ENCODE data around the gene PRDX1.
A peak's percentile ranks its signal among the peaks of the same experiment; 100 is the strongest.
"Not testable (repeated sequence)": the region's sequence is repeated elsewhere in the genome, so short reads cannot be mapped to it uniquely, and the experiment has no call there.

Gene PRDX1

DNA sequence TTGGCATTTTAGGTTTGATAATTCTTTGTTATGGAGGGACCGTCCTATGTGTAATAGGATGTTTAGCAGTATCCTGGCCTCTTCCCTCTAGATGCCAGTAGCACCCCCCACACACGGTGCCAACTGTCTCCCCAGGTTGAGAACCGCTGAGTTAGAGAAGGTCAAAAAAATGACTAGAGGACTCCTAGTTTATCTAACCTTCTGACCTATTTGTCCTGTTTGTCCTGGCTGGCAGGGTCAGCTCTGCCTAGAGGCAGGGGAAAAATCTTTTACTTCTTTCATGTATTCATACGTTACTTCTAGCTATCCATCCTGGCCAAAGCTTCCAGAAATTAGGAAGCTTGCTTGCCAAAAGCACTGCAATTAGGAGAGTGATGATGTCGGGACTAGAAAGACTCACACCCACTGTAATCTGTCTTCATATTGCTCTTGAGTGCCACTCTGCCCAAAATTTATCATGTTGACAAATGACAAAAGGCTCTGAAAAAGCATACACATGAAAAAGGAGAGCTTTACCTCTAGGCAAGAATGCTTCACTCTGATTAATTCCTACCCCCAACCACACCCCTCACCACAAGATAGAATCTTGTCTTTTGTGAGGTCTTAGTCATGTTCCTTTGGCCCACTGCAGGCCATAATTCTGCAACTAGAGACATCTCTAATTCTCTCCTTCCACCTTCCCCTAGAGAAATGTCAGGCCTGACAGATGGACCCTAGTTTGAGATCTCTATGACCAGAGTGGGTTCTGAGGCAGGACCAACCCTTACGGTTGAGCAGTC is 14.5 kb upstream of the PRDX1 start:
- no peak for DNase-seq (ENCODE audit: low read depth)

DNA sequence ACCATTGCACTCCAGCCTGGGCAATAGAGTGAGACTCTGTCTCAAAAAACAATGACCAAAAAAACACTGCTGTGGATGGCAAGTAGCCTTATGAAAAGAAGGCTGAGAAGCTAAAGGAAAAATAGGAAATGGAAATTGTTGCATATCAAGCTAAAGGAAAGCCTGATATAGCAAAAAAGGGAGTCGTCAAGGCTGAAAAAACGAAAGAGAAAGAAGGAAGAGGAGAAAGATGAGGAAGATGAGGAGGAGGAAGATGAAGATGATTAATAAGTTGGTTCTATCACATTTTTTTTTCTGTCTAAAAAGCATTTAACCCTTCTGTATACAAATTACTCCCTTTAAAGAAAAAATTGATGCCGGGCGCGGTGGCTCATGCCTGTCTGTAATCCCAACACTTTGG is 10.2 kb upstream of the PRDX1 start:
- no peak for DNase-seq (ENCODE audit: low read depth)

DNA sequence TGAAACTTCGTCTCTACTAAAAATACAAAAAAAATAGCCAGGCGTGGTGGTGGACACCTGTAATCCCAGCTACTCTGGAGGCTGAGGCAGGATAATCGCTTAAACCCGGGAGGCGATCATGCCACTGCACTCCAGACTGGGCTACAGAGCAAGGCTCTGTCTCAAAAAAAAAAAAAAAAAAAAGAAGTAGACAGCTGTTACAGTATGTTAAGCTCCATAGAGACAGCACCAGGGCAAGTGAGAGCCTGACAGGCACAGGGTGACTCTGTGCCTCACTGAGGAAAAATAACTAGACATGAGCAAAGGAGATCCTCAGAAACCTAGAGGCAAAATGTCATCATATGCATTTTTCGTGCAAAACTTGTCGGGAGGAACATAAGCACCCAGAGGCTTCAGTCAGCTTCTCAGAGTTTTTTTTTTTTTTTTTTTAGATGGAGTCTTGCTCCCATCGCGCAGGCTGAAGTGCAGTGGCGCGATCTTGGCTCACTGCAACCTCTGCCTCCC is 9.0 kb upstream of the PRDX1 start:
- no peak for DNase-seq (ENCODE audit: low read depth)

DNA sequence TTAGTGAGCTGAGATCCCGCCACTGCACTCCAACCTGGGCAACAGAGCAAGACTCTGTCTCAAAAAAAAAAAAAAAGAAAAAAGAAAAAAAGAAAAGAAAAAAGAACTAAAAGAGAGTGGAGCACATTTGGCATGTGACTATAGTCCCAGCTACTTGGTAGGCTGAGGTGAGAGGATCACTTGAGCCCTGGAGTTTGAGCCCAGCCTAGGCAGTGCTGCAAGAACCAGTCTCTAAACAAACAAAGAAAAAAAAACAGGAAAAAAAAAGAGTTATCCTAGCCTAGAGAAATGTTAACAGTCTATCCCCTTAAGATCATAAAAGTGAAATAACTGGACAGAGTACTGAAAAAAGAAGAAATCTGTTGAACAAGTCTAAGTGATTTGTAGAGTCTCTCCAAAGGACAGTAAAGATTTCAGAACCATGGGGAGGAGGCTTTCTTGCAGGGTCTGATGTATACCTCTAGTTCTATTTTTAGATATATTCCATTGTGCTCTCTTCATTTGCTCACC is 4.5 kb upstream of the PRDX1 start:
- no peak for DNase-seq (ENCODE audit: low read depth)

DNA sequence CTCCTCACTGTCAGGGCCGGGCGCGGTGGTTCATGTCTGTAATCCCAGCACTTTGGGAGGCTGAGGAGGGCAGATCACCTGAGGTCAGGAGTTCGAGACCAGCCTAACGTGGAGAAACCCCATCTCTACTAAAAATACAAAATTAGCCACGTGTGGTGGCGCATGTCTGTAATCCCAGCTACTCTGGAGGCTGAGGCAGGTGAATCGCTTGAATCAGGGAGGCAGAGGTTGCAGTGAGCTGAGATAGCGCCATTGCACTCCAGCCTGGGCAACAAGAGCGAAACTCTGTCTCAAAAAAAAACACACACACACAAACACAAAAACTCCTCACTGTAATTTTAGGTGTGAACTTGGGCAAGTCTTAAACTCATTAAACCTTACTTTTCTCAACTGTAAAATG is 2.3 kb upstream of the PRDX1 start:
- not testable (repeated sequence) for DNase-seq (ENCODE audit: low read depth)

DNA sequence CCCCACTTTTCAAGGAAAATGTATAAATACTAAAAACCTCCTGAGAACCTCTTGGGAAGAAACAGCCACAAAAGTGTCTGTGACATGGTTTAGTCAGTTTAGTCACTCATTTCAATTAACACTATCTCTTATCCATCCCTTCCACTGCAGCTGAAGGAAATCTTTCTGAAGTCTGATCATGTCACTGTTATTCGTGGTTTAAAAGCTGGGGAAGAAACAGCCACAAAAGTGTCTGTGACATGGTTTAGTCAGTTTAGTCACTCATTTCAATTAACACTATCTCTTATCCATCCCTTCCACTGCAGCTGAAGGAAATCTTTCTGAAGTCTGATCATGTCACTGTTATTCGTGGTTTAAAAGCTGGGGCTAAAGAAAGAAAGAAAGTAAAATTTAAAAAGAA is 1.8 kb upstream of the PRDX1 start:
- DNase-seq (ENCODE audit: low read depth): not testable (repeated sequence)

DNA sequence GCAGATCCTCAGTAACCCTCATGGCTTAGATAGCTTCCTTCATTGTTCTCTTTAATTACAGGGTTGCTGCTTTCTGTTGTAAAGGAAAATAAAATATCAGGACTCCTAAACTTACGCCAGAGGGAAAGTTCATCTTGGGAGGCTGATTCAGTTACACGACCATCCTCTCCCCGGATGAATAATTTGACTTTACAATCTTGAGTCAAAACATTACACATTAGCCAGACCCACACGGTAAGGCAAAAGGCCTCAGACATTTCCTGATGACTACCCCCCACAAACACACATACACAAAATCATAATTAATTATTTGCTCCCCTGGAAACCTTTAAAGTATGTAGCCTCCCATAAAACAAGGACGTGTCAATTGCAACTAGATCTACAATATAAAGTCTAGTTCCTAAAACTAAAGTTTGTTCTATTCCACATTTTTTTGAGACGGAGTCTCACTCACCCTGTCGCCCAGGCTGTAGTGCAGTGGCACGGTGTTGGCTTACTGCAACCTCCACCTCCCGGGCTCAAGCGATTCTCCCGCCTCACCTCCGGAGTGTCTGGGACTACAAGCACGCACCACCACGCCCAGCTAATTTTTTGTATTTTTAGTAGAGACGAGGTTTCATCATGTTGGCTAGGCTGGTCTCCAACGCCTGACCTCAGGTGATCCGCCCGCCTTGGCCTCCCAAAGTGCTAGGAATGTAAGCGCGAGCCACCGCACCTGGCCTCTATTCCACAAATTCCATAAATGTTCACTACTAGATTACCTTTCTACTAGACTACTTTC is 830 bp upstream of the PRDX1 start:
- DNase-seq (ENCODE audit: low read depth): peak; percentile 79

DNA sequence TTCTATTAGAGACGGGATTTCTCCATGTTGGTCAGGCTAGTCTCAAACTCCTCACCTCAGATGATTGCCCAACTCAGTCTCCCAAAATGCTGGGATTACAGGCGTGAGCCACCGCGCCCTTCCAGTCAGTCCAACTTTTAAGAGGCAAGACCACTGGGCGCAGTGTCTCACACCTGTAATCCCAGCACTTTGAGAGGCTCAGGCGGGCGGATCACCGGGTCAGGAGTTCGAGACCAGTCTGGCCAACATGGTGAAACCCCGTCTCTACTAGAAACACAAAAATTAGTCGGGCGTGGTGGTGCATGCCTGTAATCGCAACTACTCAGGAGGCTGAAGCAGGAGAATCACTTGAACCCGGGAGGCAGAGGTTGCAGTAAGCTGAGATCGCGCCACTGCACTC is 1.9 kb downstream of the PRDX1 start:
- DNase-seq (ENCODE audit: low read depth): not testable (repeated sequence)

DNA sequence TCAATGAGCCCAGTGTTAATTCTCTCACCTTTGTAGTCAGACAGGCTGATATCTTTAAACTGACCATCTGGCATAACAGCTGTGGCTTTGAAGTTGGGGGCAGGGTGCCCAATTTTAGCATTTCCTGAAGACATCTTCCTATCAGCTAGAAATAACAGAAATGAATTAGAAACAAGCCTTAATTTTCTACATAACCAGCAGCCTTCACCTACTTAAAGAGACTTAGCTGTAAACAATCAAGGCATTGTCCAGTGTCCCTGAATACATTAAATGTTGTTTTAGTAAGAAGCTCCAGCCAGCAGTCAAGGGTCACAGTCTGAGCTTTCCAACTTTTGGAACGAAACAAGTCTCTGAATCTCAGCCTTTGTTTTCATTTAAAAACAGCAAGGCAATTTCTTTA is 2.8 kb downstream of the PRDX1 start:
- DNase-seq (ENCODE audit: low read depth): no peak

DNA sequence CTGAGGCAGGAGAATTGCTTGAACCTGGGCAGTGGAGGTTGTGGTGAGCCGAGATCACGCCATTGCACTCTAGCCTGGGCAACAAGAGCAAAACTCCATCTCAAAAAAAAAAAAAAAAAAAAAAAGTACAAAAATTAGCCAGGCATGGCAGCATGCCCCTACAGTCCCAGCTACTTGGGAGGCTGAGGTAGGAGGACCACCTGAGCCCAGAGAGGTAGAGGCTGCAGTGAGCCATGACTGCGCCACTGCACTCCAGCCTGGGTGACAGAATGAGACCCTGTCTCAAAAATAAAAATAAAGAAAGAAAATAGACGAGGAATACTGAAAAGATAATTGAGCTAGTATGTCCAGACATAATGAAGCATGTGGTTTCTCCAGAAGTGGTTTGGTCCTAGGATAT is 3.3 kb downstream of the PRDX1 start:
- DNase-seq (ENCODE audit: low read depth): not testable (repeated sequence)

DNA sequence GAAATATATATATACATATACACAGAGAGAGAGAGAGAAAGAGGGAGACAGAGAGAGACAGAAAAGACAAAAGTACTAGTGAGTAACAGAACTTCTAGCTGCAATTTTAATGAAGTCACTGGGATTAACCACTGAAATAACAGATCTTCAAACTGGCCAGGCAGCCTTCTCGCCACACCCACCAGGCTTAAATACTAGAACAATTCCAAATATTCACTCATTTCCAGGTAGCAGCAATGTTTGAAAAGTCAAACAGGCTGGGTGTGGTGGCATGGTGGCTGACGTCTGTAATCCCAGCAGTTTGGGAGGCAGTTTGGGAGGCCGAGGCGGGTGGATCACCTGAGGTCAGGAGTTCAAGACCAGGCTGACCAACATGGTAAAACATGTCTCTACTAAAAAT is 5.2 kb downstream of the PRDX1 start:
- no peak for DNase-seq (ENCODE audit: low read depth)

DNA sequence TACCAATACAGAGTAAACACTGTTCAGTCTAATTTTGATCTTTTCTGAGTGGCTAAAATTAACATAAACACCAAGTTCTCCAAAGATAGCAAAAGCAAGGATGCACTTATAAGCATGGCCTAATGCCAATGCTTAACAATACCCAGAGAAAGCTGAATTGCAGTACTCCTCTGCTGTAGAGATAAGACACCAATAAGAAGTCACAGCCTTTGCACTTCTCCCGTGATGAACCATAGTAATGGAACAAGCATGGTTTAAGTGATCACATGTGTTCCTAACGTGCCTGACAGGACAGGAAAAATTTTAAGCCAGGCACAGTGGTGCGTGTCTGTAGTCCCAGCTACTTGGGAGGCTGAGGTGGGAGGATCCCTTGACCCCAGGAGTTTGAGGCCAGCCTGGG is 5.6 kb downstream of the PRDX1 start:
- no peak for DNase-seq (ENCODE audit: low read depth)

DNA sequence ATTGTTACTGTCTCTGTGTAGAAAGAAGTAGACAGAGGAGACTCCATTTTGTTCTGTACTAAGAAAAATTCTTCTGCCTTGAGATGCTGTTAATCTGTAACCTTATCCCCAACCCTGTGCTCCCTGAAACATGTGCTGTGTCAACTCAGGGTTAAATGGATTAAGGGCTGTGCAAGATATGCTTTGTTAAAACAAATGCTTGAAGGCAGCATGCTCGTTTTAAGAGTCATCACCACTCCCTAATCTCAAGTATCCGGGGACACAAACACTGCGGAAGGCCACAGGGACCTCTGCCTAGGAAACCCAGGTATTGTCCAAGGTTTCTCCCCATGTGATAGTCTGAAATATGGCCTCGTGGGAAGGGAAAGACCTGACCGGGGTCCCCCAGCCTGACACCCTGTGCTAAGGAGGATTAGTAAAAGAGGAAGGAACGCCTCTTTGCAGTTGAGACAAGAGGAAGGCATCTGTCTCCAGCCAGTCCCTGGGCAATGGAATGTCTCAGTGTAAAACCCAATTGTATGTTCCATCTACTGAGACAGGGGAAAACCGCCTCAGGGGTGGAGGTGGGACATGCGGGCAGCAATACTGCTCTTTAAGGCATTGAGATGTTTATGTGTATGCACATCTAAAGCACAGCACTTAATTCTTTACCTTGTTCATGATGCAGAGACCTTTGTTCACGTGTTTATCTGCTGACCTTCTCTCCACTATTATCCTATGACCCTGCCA is 8.0 kb downstream of the PRDX1 start:
- peak; percentile 82 for DNase-seq (ENCODE audit: low read depth)

DNA sequence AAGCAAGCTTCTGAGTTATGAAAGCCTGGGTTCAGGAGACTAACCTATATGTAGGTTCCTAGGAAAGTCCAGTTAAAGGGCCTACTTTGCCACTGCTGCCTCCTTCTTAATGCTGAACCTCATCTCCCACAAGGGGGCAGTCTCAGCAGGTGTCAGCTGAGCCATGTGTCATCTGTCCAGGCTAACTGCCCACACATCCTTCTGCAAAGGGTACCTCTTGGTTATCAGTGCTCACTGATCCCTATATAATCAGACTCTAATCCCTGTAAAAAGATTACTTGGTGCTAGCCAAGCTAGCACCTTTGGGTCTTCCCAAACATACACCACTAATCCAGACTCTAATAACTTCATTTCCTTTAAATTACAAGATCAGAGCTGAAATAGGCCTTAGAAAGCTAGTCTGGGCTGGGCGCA is 9.0 kb downstream of the PRDX1 start:
- DNase-seq (ENCODE audit: low read depth): peak; percentile 74

DNA sequence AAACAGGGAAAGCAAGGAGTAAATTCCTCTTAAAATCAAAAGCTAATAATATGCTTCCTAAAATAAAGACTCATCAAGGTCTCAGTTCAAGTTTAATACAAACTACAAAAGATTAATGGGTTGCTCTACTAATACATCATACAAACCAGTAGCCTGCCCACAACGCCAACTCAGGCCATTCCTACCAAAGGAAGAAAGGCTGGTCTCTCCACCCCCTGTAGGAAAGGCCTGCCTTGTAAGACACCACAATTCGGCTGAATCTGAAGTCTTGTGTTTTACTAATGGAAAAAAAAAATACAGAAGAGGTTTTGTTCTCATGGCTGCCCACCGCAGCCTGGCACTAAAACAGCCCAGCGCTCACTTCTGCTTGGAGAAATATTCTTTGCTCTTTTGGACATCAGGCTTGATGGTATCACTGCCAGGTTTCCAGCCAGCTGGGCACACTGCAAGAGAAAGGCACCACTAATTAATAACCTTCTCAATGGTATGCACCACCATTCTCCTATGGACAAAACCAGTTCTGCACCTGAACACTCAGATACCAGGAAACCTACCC is 10.6 kb downstream of the PRDX1 start:
- no peak for DNase-seq (ENCODE audit: low read depth)

DNA sequence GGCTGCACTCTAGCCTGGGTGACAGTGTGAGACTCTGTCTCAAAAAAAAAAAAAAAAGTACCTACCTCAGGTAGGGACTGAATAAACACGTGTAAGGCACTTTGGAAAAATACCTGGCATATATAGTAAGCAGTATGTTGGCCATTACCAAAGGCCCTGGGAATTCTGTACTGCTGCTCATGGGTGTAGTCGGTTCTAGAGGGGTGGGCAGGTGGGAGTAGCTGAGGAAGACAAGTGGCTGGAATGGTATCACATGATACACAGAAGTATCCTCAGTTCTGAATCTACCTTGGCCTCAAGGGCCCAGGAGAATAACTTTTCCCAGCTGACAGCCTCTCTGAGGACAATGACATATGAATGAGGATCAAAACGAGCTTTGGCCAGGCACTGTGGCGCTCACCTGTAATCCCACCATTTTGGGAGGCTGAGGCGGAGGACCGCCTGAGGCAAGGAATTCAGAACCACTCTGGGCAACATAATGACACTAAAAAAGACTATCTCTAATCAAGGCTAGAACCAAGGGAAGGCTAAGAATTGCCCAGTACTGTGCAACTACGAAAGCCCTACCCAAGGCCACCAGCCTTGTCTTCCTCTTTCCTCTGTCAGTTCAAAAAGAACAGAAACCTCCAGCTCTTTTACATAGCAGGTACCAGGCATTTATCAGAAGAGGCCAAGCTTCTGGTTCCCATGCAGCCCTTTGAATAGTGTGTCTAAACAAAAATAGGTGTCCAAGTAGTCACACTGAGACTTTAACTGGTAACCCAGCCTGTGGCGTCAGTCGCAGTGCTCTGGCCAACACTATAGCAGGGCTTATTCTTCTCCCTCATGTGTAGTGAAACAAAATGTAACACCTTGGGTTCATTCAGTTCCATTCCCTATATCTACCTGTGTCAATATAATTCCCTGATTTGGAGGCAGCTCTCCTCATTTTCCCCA is 11.4 kb downstream of the PRDX1 start:
- DNase-seq (ENCODE audit: low read depth): no peak

DNA sequence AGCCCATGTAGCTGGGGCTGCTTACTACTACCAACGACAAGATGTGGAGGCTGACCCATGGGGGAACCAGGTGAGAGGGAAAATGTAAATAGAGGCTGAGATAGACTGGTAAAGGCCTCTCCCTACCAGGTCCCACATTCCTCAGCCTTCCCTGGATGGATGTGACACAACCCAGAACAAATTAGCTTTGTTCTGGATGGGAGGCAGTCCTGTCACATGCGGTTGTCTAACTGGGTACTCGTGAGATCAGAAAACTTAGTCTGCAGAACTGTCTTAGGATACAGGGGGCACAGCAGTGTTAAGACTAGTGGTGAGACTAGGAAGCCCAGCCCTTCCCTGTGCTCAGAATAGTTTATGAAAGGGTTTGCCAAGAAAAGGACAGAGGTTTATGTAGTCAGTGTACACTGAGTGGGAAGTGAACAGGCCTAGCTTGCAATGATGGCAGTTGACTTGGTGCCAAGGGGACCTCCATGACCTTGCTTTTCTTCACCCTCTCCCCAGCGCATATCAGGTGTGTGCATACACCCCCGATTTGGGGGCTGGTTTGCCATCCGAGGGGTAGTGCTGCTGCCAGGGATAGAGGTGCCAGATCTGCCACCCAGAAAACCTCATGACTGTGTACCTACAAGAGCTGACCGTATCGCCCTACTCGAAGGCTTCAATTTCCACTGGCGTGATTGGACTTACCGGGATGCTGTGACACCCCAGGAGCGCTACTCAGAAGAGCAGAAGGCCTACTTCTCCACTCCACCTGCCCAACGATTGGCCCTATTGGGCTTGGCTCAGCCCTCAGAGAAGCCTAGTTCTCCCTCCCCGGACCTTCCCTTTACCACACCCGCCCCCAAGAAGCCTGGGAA is 13.2 kb downstream of the PRDX1 start:
- peak; percentile 44 for DNase-seq (ENCODE audit: low read depth)

DNA sequence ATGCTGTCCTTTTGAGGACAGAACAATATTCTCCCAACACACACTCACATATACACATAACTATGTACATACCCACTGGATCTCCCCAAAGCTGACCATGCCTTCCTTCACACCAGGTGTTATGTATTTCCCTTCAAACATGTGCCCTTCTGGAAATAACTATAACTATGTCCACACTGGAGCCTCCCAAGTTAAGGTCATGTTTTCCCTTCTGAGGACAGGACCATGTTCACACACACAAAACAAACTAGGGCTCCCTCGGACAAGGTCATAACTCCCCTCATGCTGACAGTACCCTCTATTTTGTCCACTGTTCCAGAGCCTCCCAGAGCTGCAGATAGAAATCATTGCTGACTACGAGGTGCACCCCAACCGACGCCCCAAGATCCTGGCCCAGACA is 13.8 kb downstream of the PRDX1 start:
- DNase-seq (ENCODE audit: low read depth): no peak

DNA sequence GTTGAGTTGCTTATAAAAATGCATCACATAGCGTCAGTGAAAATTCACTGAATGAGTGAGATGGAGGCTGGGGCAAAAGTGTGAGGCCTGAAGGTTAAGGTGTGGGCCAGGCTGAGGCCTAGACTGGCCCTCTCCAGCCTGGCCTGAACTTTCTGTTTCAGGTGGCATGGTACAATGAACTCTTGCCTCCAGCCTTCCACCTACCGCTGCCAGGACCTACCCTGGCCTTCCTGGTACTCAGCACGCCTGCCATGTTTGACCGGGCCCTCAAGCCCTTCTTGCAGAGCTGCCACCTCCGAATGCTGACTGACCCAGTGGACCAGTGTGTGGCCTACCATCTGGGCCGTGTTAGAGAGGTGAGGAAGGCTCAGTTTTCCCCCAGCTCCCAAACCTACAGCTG is 14.5 kb downstream of the PRDX1 start:
- DNase-seq (ENCODE audit: low read depth): no peak

Data from iris pigment epithelial cell (primary cell).